Ovary (tissue), 9 donors: ENCODE measurements around the gene HDGF. TPM values are rescaled to one million over a fixed set of nuclear protein-coding genes. Genes with fewer than 3 reads are reported as not detected.

Experiments used
- DNase-seq, 5 donors: peaks; one replicate each; pipeline ENCODE4 v3.0.0-alpha.2; 2019 to 2020
- H3K27ac ChIP-seq, 2 donors: fragments of 200-600 bp; one replicate each; pipeline versions ENCODE4 v1.5.1 to v1.8.0; 2019 to 2022
- H3K27me3 ChIP-seq: fragments of 200-600 bp; one replicate; pipeline ENCODE4 v1.8.0; 2022
- H3K36me3 ChIP-seq: fragments of 200-600 bp; sonication (generic); one replicate; pipeline ENCODE4 v1.5.1; 2019
- H3K4me1 ChIP-seq: one replicate; pipeline ENCODE4 v1.8.1; 2013; ENCODE audit warnings: mild to moderate bottlenecking, moderate library complexity; ENCODE audit not compliant: insufficient read depth
- H3K4me3 ChIP-seq: fragments of 200-600 bp; sonication (generic); one replicate; pipeline ENCODE4 v1.5.1; 2017
- H3K9me3 ChIP-seq, 2 donors: fragments of 200-600 bp in 1 of 2; sonication (generic) in 1 of 2; one replicate each; pipeline versions ENCODE4 v1.5.1 to v1.8.1; 2013 to 2019; ENCODE audit warnings: mild to moderate bottlenecking in 1 of 2, moderate library complexity in 1 of 2
- EP300 ChIP-seq: sonication (generic); formaldehyde crosslinking; IDR thresholded peaks from one replicate; pipeline ENCODE4 v1.6.1; 2017; ENCODE audit warnings: antibody characterized with exemption
- POLR2A ChIP-seq: fragments of 450-650 bp; IDR thresholded peaks from one replicate; pipeline ENCODE4 v1.6.1; 2017; ENCODE audit warnings: antibody characterized with exemption, mild to moderate bottlenecking, moderate library complexity
- WGBS, 3 donors: extraction: QIAGEN DNeasy Blood & Tissue Kit in 1 of 3; methylation state at CpG; one replicate each; pipeline versions ENCODE4 v1.1.5 to v1.1.7; 2013 to 2017; 5-methylcytosine and 5-hydroxymethylcytosine counted together
- intact Hi-C, 4 donors: fragments of 100-400 bp; cut with DNase I; formaldehyde crosslinking; loops; one replicate each; pipeline versions ENCODE4 v1.11.0 to v1.15.1; 2022 to 2023
- polyA plus RNA-seq, 2 donors: library from polyadenylated mRNA; stranded (reverse); fragments of 200-250 nt in 1 of 2; fragments of 350-450 nt in 1 of 2; fragmentation: Illumina TruSeq in 1 of 2; extraction: RNeasy Lipid Tissue Mini Kit (QIAGEN cat#74804) in 1 of 2; gene quantifications; one replicate each; pipeline ENCODE4 v1.2.3, GENCODE V29; 2013 to 2014
- total RNA-seq, 7 donors: library from RNA; depleted of rRNA in 2 of 7; stranded (reverse); fragments of >200 nt in 2 of 7; fragmentation: NEBNext Ultra II Directional in 3 of 7; extraction: Animal tissue kit (Norgen Biotek cat#: 25700) in 3 of 7; gene quantifications; one replicate each; pipeline versions ENCODE4 v1.1.0 to v1.2.4, GENCODE V29; 2016 to 2023
- TF ChIP-seq, protein P1 (sequence below), 3 donors: fragments of 450-650 bp in 2 of 3; fragments of 200-600 bp in 1 of 3; IDR thresholded peaks; one replicate each; pipeline versions ENCODE4 v1.5.1 to v1.8.0; 2016 to 2022; ENCODE audit warnings: antibody characterized with exemption in 3 of 3, mild to moderate bottlenecking in 1 of 3
- donor health status: DM: no; HTN: no; CAD: no; lungs with moderate emphysema.
- donor health status: DM: no; HTN: no; CAD: no.
- donor health status: Bipolar disorder and iron deficiency.
- donor health status: DM: yes; HTN: yes; CAD: no.
- donor health status: DM: no; HTN: no; CAD: no.
- donor health status: DM: yes; HTN: yes; CAD: no.

Gene HDGF
- total and polyA plus RNA-seq, 9 donors, result 81.1 to 184 (median 146) TPM

DNA sequence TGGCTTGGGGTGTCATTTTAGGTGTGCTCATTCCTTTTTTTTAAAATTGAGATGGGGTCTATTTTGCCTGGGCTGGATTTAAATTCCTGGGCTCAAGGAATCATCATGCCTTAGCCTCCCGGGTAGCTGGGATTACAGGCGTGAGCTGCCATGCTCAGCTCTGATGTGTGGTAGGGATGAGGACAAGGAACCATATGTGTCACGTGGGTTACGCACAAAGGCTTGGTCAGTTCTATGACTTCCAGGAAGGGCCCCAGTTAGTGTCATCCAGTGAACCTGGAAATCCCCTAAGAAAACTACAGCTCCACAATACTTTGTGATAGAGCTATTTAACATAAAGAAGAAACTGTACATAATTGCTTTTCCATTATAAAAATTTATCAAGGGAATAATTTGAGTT is 29.9 kb downstream of the HDGF start:
- H3K4me3 ChIP-seq, result no peak overlapping the region
- intact Hi-C loops, result no loop called here
- no peak for DNase-seq
- WGBS, 3 donors, result 90 to 94% (median 91%) methylated on average over 4 of the region's 4 CpGs
- H3K27me3 ChIP-seq, result no peaks in the 10 kb centered on the region
- TF ChIP-seq, protein P1, sequence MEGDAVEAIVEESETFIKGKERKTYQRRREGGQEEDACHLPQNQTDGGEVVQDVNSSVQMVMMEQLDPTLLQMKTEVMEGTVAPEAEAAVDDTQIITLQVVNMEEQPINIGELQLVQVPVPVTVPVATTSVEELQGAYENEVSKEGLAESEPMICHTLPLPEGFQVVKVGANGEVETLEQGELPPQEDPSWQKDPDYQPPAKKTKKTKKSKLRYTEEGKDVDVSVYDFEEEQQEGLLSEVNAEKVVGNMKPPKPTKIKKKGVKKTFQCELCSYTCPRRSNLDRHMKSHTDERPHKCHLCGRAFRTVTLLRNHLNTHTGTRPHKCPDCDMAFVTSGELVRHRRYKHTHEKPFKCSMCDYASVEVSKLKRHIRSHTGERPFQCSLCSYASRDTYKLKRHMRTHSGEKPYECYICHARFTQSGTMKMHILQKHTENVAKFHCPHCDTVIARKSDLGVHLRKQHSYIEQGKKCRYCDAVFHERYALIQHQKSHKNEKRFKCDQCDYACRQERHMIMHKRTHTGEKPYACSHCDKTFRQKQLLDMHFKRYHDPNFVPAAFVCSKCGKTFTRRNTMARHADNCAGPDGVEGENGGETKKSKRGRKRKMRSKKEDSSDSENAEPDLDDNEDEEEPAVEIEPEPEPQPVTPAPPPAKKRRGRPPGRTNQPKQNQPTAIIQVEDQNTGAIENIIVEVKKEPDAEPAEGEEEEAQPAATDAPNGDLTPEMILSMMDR (IDR thresholded peaks at IDR 0.05), result no peak
- TF ChIP-seq POLR2A (no peak), EP300 (no peak)
- no peak overlapping the region for H3K27ac ChIP-seq
- H3K9me3 ChIP-seq, result no peaks in the 10 kb centered on the region
- H3K36me3 ChIP-seq, result no peaks in the 10 kb centered on the region
- H3K4me1 ChIP-seq, result peaks cover 10% of the 10 kb centered on the region

DNA sequence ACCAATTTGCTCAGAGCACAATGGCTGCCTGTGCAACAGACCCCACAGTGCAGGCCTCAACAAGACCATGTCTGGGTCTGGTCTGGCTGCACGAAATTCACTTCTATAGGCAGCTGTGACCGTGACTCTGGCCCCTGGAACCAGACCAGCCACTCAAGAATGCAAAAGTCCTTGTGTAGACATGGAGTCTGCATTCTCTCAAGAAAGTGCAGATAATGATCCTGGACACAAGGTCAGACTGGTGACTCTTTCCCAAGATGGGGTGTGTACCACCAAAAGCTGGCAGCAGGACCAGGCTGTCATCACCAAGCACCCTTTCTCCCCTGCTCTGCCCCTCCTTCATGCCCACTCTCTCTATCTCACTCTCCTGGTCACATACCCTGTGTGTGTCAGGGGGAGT is 30.3 kb downstream of the HDGF start:
- no peaks in the 10 kb centered on the region for H3K36me3 ChIP-seq
- no peak for DNase-seq
- H3K27ac ChIP-seq, result no peak overlapping the region
- H3K9me3 ChIP-seq, result no peaks in the 10 kb centered on the region
- peaks cover 9% of the 10 kb centered on the region for H3K4me1 ChIP-seq
- no peak for TF ChIP-seq EP300
- no peak for TF ChIP-seq POLR2A
- TF ChIP-seq, protein P1 (IDR thresholded peaks at IDR 0.05), result no peak
- no peak overlapping the region for H3K4me3 ChIP-seq
- 49 to 67% (median 61%) methylated on average over 2 of the region's 2 CpGs for WGBS, 3 donors
- no peaks in the 10 kb centered on the region for H3K27me3 ChIP-seq
- intact Hi-C loops, result no loop called here

DNA sequence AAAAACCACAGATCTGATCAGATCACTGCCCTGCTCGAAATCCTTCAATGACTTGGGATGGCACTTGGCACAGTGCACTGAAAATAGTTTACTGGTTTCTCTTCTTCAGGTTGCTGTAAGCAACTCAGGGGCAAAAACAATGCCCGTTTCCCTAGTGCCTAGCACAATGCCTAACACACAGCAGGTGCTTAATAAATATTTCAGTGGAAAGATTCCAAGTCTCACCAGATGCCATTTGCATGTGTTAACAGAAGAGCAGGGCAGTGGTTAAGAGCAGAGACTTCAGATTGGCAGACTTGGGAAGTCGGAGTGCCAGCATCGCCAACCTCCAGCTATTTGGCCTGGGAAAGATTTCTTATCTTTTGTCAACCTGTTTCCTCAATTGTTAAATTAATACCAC is 34.1 kb downstream of the HDGF start:
- Histone ChIP-seq H3K4me1 (no peaks in the 10 kb centered on the region), H3K27me3 (no peaks in the 10 kb centered on the region), H3K36me3 (no peaks in the 10 kb centered on the region), H3K27ac (no peak overlapping the region), H3K9me3 (no peaks in the 10 kb centered on the region), H3K4me3 (no peak overlapping the region)
- DNase-seq, result no peak
- intact Hi-C loops, result no loop called here
- WGBS, 3 donors, result 89 to 93% (median 90%) methylated on average over 4 of the region's 4 CpGs
- TF ChIP-seq EP300 (no peak), POLR2A (no peak)
- TF ChIP-seq, protein P1 (IDR thresholded peaks at IDR 0.05), result no peak

DNA sequence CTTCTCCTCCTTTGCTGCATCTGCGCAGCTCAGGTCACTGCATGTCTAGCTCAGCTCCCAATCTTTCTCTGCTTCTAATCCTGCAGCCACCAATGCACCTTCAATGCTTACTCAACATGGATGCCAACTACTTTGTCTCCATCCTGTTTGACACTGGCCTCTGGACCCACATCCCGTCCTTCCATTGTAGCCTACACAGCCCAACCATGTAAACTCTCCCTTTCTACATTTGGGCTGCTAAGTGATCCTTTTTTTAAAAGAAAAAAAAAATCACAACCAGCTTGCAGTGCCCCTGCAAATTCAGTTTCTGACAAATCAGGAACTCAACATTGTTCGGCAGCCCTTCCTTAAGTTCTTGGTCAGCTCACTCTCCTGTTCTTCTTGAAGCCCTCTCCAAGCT is 36.6 kb downstream of the HDGF start:
- no peaks in the 10 kb centered on the region for H3K36me3 ChIP-seq
- H3K27ac ChIP-seq, result no peak overlapping the region
- no peaks in the 10 kb centered on the region for H3K27me3 ChIP-seq
- no peaks in the 10 kb centered on the region for H3K4me1 ChIP-seq
- intact Hi-C loops, result no loop called here
- no peaks in the 10 kb centered on the region for H3K9me3 ChIP-seq
- TF ChIP-seq, protein P1 (IDR thresholded peaks at IDR 0.05), result no peak
- TF ChIP-seq EP300, result no peak
- TF ChIP-seq POLR2A, result no peak
- 57 to 59% (median 59%) methylated on average over 3 of the region's 3 CpGs for WGBS, 3 donors
- no peak overlapping the region for H3K4me3 ChIP-seq
- no peak for DNase-seq

DNA sequence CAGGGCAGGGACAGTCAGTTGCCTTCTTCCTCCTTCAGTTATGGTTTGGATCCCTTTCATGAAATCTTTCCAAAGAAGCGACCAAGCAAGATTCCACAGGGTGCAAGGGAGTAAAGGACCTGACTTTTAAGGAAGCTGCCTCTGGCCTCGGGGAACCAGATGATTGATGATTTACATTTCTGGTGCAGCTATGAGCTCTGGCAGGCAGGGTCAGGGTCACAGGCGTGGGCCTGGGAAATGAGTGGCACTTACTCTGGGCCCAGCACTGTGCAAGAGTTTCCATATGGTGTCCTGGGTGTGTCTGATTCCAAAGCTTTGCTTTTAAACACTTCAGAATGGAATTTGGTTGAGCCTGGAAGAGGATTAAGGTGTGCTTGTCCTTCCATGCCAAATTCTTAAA is 38.8 kb downstream of the HDGF start:
- TF ChIP-seq, protein P1 (IDR thresholded peaks at IDR 0.05), result no peak
- TF ChIP-seq EP300, result no peak
- TF ChIP-seq POLR2A, result no peak
- Histone ChIP-seq H3K4me3 (no peak overlapping the region), H3K36me3 (no peaks in the 10 kb centered on the region), H3K4me1 (peaks cover 2% of the 10 kb centered on the region), H3K27ac (no peak overlapping the region), H3K9me3 (no peaks in the 10 kb centered on the region), H3K27me3 (no peaks in the 10 kb centered on the region)
- DNase-seq, result no peak
- intact Hi-C loops, result no loop called here
- WGBS, 3 donors, result 22 to 43% (median 33%) methylated on average over 3 of the region's 3 CpGs
